HG02588 (cell line): ENCODE results near the gene CEP112.
"Not testable (repeated sequence)": the region's sequence is repeated elsewhere in the genome, so short reads cannot be mapped to it uniquely, and the experiment has no call there.

Source experiments
- ATAC-seq: cut with Tn5 transposase; IDR thresholded peaks from one replicate; pipeline ENCODE4 v1.9.1; 2021; ENCODE audit warnings: mild to moderate bottlenecking, moderate library complexity; ENCODE audit not compliant: unreplicated experiment

Gene CEP112

DNA sequence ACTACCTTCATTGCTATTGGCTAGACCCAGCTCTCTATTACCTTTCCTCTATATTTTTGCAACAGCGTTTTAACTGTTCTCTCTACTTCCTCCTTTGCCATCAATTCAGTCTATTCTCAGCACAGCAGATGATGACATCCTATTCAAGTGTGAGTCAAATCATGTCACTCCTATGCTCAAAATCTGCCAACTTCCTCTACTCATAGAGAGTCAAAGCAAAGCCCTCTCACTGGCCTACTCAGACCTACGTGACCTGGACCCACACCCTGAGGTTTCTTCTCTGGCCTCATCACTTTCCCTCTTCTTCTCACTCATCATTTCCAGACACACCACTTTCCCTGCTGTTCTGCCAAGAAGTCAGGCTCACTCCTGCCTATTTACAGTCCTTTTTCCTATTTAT lies 341.4 kb downstream of the CEP112 start:
- peak; percentile 58 for ATAC-seq

- no peak for ATAC-seq
Observed at GRCh38 chr17:65848751-65849150, 343.2 kb downstream of the CEP112 start.

DNA sequence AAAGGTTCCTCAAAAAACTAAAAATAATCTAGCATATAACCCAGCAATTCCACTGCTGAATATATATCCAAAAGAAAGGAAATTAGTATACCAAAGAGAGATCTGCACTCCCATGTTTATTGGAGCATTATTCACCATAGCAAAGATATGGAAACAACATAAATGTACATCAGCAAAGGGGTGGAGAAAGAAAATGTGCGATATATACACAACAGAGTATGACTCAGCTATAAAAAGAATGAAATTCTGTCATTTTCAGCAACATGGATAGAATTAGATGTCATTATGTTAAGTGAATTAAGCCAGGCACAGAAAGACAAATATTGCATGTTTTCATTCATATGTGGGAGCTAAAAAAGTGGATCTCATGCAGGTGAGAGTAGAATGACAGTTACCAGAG lies 350.8 kb downstream of the CEP112 start:
- no peak for ATAC-seq

GRCh38 chr17:65837232-65837631 lies 354.7 kb downstream of the CEP112 start:
- ATAC-seq = not testable (repeated sequence)

DNA sequence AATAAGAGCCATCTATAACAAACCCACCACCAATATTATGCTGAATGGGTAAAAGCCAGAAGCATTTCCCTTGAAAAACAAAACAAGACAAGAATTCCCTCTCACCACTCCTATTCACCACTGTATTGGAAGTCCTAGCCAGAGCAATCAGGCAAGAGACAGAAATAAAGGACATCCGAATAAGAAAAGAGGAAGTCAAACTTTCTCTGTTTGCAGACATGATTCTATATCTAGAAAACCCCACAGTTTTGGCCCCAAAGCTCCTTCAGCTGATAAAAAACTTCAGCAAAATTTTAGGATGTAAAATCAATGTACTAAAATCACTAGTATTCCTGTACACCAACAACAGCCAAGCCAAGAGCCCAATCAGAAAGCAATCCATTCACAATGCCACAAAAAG lies 358.7 kb downstream of the CEP112 start:
- ATAC-seq = no peak

DNA sequence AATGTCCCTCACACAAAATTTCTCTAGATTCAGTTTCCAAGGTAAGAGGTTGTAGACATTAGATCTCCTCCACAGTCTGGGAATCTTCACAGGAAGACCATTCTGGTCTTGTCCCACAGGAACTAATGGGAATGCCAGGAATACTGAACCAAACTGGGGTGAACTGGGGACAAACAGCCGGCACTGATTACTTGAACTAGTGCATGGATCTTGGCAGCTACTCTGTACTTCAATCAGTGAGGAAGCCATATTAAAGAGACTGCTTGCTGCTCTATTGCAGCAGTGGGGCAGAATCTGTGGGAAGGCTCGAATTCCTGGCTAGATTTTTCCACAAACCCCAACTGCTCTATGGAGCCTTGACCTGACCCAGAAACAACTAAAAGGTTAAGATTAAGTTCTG lies 361.6 kb downstream of the CEP112 start:
- no peak for ATAC-seq

GRCh38 chr17:65826577-65826976 lies 365.4 kb downstream of the CEP112 start:
- ATAC-seq = not testable (repeated sequence)

DNA sequence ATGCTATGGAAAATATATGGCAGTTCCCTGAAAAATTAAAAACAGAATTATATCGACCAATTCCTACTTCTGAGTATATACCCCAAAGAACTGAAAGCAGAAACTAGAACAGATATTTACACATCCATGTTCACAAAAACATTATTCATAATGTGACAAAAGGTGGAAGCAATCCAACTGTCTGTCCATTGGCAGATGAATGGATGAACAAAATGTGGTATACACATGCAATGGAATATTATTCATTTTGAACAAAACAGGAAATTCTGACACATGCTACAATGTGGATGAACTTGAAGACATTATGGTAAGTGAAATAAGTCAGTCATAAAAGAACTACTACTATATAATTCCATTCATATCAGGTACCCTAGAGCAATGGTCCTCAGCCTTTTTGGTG lies 367.0 kb downstream of the CEP112 start:
- no peak for ATAC-seq

GRCh38 chr17:65823713-65824112 lies 368.2 kb downstream of the CEP112 start:
- no peak for ATAC-seq

DNA sequence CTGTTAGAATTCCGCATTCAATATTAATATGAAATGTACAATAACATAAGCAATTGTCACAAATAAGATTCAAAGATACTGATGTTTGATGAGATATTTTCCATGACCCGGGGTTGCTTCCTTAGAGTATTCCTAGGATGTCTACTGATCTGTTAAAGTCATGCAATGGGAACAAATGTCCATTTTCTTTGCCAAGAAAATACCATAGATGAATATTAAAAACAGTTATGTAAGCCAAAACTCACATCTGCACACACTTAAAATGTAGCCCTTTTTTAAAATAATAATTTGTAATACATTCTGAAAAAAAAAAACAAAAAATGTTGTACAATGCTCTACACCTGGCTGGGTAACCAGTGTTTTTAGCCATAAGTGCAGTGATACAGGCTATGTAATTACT lies 371.1 kb downstream of the CEP112 start:
- ATAC-seq = no peak

DNA sequence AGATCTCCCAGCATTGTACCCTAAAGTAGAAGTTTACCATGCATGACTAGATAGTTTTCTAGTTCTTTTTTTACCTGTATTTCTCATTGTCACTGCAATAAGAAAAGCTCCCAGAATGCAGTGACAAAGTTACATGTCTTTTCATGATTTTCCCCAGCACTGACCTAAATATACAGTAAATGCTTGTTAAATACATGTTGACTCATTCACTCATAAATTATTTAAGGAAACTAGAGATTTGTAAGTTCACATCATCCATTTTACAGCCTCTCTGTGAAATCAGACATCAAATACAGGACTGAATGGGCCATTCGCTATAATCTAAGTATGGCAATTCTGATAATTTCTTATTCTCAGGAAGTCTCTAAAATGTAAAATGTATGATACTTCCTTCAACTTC lies 371.6 kb downstream of the CEP112 start:
- no peak for ATAC-seq

GRCh38 chr17:65819810-65820209 lies 372.1 kb downstream of the CEP112 start:
- ATAC-seq = no peak

DNA sequence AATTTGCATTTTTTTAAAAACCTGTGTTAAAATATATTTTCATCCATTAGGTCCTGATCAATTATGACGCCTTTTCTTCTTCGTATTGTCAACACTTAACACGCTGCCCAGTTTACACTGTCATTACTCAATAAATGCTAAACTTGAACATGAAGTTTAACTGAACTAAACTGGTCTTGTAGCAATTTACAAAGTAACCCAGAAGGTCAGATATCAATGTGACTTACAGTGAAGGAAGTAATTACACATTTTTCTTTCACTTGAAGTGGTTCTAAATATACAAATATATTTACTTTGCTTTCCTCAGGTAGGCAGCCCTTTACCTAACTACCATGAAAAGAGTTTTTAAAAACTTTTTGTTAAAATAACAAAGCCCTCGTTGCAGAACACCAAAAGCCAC lies 374.0 kb downstream of the CEP112 start:
- no peak for ATAC-seq

DNA sequence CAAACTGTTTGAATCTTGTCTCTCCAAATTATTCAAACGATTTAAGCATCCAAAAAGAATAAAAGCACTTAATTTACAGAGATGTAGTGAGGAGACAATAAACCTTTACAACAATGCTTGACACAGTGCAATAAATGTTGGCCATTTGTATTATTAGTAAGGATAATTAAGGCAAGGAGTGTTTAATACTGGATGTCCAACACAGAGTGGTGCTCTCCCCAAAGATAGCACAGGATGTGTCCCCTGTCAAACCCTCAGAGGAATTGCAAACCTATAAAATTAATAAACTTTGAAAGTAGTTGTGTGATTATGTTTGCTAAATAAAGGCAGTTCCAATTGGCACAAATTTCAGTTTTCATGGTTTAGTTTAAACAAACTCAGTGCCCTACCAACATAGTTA lies 377.5 kb downstream of the CEP112 start:
- ATAC-seq = no peak

- ATAC-seq = no peak
Observed at GRCh38 chr17:65813306-65813705, 378.6 kb downstream of the CEP112 start.

- ATAC-seq = no peak
Observed at GRCh38 chr17:65811043-65811442, 380.9 kb downstream of the CEP112 start.

- ATAC-seq = no peak
Observed at GRCh38 chr17:65809366-65809765, 382.6 kb downstream of the CEP112 start.

- not testable (repeated sequence) for ATAC-seq
Observed at GRCh38 chr17:65808566-65808965, 383.4 kb downstream of the CEP112 start.

- no peak for ATAC-seq
Observed at GRCh38 chr17:65807361-65807760, 384.6 kb downstream of the CEP112 start.

DNA sequence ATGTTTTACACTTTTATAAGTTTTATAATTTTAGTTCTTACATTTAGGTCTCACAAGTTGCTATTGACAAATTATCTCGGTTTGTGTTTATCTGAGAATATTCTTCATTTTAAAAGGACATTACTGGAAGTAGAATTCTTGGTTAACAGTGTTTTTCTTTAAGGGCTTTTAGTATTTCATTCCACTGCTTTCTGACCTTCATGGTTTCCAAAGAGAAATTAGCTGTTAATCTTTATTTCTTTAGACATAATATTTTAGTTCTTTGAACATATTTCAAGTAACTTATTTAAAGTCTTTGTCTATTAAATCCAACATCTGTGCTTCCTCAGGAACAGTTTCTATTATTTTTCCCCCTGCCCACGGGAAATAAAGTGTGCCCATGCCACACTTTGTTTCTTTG lies 390.4 kb downstream of the CEP112 start:
- ATAC-seq = no peak

DNA sequence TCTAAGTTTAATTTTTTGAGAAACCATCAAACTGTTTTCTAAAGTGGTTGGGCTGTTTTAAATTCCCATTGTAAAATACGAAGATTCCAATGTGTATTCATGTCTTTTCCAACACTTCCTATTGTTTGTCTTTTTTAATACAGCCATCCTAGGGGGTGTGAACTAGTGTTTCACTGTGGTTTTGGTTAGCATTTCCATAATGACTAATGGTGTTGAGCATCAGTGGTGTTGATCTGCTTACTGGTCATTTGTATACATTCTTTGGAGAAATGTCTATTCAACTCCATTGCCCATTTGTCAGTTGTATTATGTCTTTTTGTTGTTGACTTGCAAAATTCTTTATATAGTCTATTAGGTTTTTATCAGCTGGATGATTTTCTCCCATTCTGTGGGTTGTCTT lies 391.3 kb downstream of the CEP112 start:
- no peak for ATAC-seq

- no peak for ATAC-seq
Observed at GRCh38 chr17:65799869-65800268, 392.1 kb downstream of the CEP112 start.

DNA sequence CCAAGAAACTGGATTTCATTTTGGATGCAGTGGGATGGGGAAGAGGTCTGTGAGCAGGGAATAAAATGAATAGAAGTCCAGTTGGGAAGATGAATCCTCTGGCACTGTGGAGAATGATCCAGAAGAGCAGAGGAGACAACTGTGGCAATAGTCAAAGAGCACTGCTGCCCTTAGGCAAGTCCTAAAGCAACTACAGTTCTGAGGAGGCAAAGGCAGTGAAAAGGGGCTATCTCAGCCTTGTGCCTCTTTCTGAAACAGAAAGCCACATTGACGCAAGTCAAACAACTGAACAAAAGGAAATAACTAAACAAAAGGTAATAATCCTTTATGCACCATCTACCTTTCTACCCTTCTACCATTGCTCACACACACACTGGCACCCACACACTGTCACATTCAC lies 392.5 kb downstream of the CEP112 start:
- ATAC-seq = no peak

DNA sequence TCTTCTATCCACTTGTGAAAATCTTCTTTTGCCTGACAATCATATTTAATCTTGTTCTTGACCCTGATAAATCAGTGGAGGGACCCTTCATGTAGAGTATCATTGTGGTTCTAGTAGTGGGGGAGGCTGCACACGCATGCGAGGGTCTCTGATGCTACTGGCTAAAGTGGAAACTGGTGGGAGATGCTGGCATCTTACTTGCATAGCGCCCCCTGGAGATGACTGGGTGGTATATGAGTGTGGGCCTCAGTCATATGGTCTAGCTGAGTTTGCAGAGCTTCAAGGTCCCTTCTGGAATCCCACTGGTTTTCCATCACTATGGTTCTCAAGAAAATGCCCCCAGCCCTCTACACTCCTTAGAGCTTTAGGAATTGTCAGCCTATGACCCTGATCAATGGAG lies 394.1 kb downstream of the CEP112 start:
- no peak for ATAC-seq
